Measurements from ENCODE around the gene PDCD2L. TPM values are rescaled to one million over a fixed set of nuclear protein-coding genes. Genes with fewer than 3 reads are reported as not detected.
A peak's percentile ranks its signal among the peaks of the same experiment; 100 is the strongest.
"Not testable (repeated sequence)": the region's sequence is repeated elsewhere in the genome, so short reads cannot be mapped to it uniquely, and the experiment has no call there.

PDCD2L gene
- total RNA-seq, 4 donors from 2014 or later, result 7.9 to 15.1 (median 9.1) TPM

DNA sequence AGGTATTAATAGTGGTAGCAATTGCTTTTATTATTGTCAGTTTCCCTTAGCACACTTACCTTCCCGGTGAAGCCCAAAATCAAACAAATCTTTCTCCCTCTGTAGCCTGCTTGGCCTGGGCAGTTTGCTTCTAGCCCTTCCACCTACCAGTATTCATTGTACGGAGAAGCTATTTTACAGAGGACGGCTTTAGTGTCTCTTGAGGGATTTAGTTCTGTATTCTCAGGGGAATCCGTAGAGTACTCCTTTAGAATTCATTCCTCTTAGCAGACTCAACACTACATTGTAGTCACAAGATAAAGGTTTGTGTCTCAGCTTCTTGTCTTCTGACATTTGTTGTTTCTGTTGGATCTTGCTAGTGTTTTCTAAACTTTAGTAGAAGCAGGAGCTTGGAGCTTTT, 53.2 kb downstream of the PDCD2L start:
- Histone ChIP-seq H3K9me3 (no peaks in the 10 kb centered on the region), H3K4me3 (no peak overlapping the region), H3K36me3 (peaks cover 10 to 99% (median 47%) of the 10 kb centered on the region in 3 donors), H3K27ac (no peak overlapping the region), H3K4me1 (peaks cover 0 to 28% (median 6%) of the 10 kb centered on the region in 3 donors), H3K27me3 (no peaks in the 10 kb centered on the region)
- no peak for DNase-seq
- no peak for TF ChIP-seq POLR2A (IDR thresholded peaks at IDR 0.05)
- TF ChIP-seq, protein P1, sequence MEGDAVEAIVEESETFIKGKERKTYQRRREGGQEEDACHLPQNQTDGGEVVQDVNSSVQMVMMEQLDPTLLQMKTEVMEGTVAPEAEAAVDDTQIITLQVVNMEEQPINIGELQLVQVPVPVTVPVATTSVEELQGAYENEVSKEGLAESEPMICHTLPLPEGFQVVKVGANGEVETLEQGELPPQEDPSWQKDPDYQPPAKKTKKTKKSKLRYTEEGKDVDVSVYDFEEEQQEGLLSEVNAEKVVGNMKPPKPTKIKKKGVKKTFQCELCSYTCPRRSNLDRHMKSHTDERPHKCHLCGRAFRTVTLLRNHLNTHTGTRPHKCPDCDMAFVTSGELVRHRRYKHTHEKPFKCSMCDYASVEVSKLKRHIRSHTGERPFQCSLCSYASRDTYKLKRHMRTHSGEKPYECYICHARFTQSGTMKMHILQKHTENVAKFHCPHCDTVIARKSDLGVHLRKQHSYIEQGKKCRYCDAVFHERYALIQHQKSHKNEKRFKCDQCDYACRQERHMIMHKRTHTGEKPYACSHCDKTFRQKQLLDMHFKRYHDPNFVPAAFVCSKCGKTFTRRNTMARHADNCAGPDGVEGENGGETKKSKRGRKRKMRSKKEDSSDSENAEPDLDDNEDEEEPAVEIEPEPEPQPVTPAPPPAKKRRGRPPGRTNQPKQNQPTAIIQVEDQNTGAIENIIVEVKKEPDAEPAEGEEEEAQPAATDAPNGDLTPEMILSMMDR (IDR thresholded peaks at IDR 0.05), result no peak
- intact Hi-C loops (cut with DNase I), result no loop called here
- WGBS, 2 donors, result 81% methylated on average over 4 of the region's 4 CpGs

DNA sequence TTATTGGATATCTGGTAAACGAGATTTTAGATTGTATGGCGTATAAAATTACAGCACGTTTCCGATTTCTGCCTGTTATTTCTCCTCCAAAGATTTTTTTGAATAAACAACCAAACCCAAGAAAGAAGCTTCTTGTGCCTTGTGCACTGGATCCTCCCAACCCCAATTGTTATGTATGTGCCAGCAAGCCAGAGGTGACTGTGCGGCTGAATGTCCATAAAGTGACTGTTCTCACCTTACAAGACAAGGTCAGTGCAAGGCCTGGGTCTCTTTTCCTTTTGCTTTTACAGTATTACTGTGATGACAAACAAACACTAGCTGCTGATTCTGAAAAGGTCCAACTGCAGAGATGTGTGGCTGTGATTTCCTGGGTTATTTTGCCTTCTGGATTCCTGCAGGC, 54.5 kb downstream of the PDCD2L start:
- intact Hi-C loops (cut with DNase I), result no loop called here
- peaks cover 0 to 28% (median 6%) of the 10 kb centered on the region in 3 donors for H3K4me1 ChIP-seq
- 91 to 93% methylated on average over 5 of the region's 5 CpGs for WGBS, 2 donors
- TF ChIP-seq, protein P1 (IDR thresholded peaks at IDR 0.05), result no peak
- no peak for TF ChIP-seq POLR2A (IDR thresholded peaks at IDR 0.05)
- no peaks in the 10 kb centered on the region for H3K27me3 ChIP-seq
- DNase-seq, result no peak
- no peak overlapping the region for H3K4me3 ChIP-seq
- H3K27ac ChIP-seq, result no peak overlapping the region
- H3K36me3 ChIP-seq, result peaks cover 10 to 99% (median 48%) of the 10 kb centered on the region in 3 donors
- H3K9me3 ChIP-seq, result no peaks in the 10 kb centered on the region

DNA sequence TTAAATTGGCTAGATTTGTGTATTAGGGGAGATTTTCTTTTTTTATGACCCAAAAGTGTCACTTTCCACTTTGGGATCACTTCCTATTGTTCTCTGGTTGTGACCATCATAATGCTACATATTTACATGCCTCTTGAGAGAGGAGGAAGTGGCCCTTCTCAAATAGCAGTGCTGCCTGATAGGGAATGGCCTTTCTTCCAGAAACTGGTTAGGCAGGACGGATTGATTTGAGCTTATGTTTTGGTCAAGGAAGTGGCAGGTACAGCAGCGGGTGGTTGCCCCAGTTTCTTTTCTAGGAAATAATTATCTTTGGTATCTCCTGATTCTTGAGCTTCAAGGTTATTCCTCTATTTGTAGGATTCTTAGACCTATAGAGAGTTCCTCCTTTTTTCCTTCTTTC, 55.4 kb downstream of the PDCD2L start:
- Histone ChIP-seq H3K4me3 (no peak overlapping the region), H3K4me1 (peaks cover 0 to 28% (median 6%) of the 10 kb centered on the region in 3 donors), H3K27ac (peak overlapping the region in 1 of 4 donors; percentile 34), H3K27me3 (no peaks in the 10 kb centered on the region), H3K36me3 (peaks cover 10 to 99% (median 38%) of the 10 kb centered on the region in 3 donors), H3K9me3 (no peaks in the 10 kb centered on the region)
- DNase-seq, result no peak
- WGBS, 2 donors, result 50 to 73% methylated on average over 2 of the region's 2 CpGs
- TF ChIP-seq, protein P1 (IDR thresholded peaks at IDR 0.05), result no peak
- no peak for TF ChIP-seq POLR2A (IDR thresholded peaks at IDR 0.05)
- intact Hi-C loops (cut with DNase I), result no loop called here

DNA sequence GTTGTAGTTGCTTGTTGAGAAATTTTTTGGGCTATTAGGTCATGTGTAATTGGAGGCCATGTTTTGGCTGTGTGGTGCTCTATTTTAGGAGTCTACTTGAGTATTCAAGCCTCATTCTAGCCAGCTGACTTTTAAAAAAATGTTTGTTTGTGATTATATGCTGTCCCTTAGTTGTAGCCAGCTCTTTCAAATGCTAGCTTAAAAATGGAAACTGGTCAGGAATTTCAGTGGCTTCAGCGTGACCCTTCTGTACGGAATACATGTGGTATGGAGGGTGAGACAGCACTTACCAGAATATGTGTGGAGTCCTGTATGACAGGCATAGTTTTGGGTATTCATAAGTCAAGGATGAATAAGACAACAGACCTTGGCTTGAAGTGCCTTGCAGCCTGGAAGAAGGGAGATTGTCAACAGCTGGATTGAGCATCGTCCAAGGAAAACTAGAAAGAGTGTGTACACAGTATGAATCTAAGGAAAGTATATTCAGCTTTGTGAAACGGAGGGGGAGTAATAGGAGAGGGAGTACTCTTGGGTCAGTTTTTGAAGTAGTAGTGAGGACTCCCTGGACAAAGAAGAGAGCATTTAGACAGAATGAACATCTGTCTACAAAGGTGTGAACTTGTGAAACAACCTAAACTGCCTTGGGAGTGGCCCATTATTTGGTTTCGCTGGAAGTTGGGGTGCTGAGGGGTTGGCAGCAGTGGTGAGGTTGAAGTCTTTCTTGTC, 57.3 kb downstream of the PDCD2L start:
- Histone ChIP-seq H3K4me3 (no peak overlapping the region), H3K27me3 (no peaks in the 10 kb centered on the region), H3K9me3 (no peaks in the 10 kb centered on the region), H3K4me1 (peaks cover 0 to 28% (median 6%) of the 10 kb centered on the region in 3 donors), H3K36me3 (peaks cover 4 to 99% (median 46%) of the 10 kb centered on the region in 3 donors), H3K27ac (peak overlapping the region in 3 of 4 donors; percentile 7 to 56 (median 15))
- TF ChIP-seq POLR2A (IDR thresholded peaks at IDR 0.05), result no peak
- 88 to 91% methylated on average over 5 of the region's 5 CpGs for WGBS, 2 donors
- no peak for DNase-seq
- intact Hi-C loops (cut with DNase I), result no loop called here

DNA sequence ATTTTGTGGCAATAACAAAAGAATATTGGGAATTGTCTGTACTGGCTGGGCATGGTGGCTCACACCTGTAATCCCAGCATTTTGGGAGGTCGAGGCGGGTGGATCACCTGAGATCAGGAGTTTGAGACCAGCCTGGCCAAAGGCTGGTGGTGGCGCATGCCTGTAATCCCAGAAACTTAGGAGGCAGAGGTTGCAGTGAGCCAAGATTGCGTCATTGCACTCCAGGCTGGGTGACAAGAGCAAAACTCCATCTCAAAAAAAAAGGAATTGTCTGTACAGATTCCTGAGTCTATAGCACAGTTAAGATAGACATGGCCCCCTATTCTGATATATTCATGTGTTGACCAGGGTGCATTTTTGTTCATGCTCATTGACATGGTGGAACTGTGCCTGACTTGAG, 60.6 kb downstream of the PDCD2L start:
- H3K27me3 ChIP-seq; H3K4me3 ChIP-seq; DNase-seq; H3K27ac ChIP-seq; H3K9me3 ChIP-seq; intact Hi-C loops (cut with DNase I): not testable (repeated sequence)
- peaks cover 8 to 100% (median 65%) of the 10 kb centered on the region in 3 donors for H3K36me3 ChIP-seq
- peaks cover 0 to 17% (median 0%) of the 10 kb centered on the region in 3 donors for H3K4me1 ChIP-seq
- 87 to 98% methylated on average over 4 of the region's 4 CpGs for WGBS, 2 donors

DNA sequence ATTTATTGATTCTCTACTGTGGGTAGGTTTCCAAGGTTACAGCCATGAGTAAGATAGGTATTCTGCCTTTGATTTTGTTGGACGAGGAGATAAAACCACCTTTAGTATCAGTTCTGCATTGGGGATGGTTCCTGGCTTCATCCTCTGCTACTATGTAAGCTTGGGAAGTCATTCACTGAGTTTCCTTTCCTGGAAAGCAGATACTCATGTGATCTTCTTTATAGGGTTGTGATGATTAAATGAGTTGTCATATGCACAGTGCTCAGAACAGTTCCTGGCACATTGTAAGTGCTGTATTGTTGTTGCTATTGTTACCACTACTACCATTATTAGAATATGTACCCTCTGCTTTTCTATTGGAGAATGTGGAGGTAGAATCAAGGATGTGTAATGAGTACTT, 64.2 kb downstream of the PDCD2L start:
- Histone ChIP-seq H3K9me3 (no peaks in the 10 kb centered on the region), H3K36me3 (peaks cover 8 to 95% (median 49%) of the 10 kb centered on the region in 3 donors), H3K27me3 (no peaks in the 10 kb centered on the region), H3K4me3 (no peak overlapping the region), H3K27ac (no peak overlapping the region), H3K4me1 (peaks cover 0 to 23% (median 15%) of the 10 kb centered on the region in 3 donors)
- 50 to 69% methylated on average over 1 of the region's 1 CpG for WGBS, 2 donors
- TF ChIP-seq, protein P1 (IDR thresholded peaks at IDR 0.05), result no peak
- no peak for DNase-seq
- intact Hi-C loops (cut with DNase I), result no loop called here

DNA sequence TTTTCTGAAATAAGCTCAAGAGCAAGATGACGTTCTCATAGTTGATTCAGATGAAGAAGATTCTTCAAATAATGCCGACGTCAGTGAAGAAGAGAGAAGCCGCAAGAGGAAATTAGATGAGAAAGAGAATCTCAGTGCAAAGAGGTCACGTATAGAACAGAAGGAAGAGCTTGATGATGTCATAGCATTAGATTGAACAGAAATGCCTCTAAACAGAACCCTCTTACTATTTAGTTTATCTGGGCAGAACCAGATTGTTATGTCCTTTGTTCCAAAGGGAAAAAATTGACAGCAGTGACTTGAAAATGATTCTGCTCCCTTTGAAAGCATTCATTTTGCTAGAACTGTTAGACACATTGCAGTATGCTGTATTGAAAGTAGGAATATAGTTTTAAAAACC, 64.8 kb downstream of the PDCD2L start:
- H3K4me3 ChIP-seq; H3K27me3 ChIP-seq; intact Hi-C loops (cut with DNase I); DNase-seq; H3K27ac ChIP-seq; H3K9me3 ChIP-seq: not testable (repeated sequence)
- WGBS, 2 donors, result 83 to 89% methylated on average over 5 of the region's 5 CpGs
- peaks cover 0 to 23% (median 15%) of the 10 kb centered on the region in 3 donors for H3K4me1 ChIP-seq
- peaks cover 8 to 89% (median 49%) of the 10 kb centered on the region in 3 donors for H3K36me3 ChIP-seq
